Measurements from ENCODE around the gene RAP1GAP. TPM values are rescaled to one million over a fixed set of nuclear protein-coding genes. Genes with fewer than 3 reads are reported as not detected.

The RAP1GAP gene
- total and polyA plus RNA-seq, 9 of the 15 experiments (the other 6 are each of a cell fraction or from before 2014, with no cell fraction given), result 0.29 to 30.2 (median 19.2) TPM

GRCh38 chr1:21669258-21670058, at the start of gene RAP1GAP (continued):
- TF ChIP-seq DLX4 (CRISPR knock-in tag; IDR thresholded peaks at IDR 0.05), result no peak
- no peak for TF ChIP-seq MBD1 (CRISPR knock-in tag; IDR thresholded peaks at IDR 0.05)
- TF ChIP-seq TOE1 (IDR thresholded peaks at IDR 0.05; ENCODE audit: borderline replicate concordance), result peak; percentile 80; the same call in 1 of the 2 replicates
- TF ChIP-seq TOE1 (CRISPR knock-in tag; IDR thresholded peaks at IDR 0.05; ENCODE audit: borderline replicate concordance, low read depth), result no peak
- TF ChIP-seq ZNF780A (CRISPR knock-in tag; IDR thresholded peaks at IDR 0.05), result no peak
- 0 out of 2 replicates have a peak, but pooled peaks have one; percentile 27 for TF ChIP-seq ZNF143 (CRISPR knock-in tag; IDR thresholded peaks at IDR 0.05)
- no peak for TF ChIP-seq RBM15 (IDR thresholded peaks at IDR 0.05; ENCODE audit: insufficient read depth, low read length)
- TF ChIP-seq ZFPM2 (CRISPR knock-in tag; IDR thresholded peaks at IDR 0.05), result no peak
- TF ChIP-seq MAX (CRISPR knock-in tag; IDR thresholded peaks at IDR 0.05), result peak; percentile 86
- TF ChIP-seq ZBTB17 (CRISPR knock-in tag; IDR thresholded peaks at IDR 0.05), result no peak
- TF ChIP-seq ZEB2 (IDR thresholded peaks at IDR 0.05), result no peak
- no peak for TF ChIP-seq ZNF707 (CRISPR knock-in tag; conservative IDR thresholded peaks at IDR 0.05)
- TF ChIP-seq RBM39 (optimal IDR thresholded peaks at IDR 0.05; ENCODE audit: low read depth, low read length), result no peak
- TF ChIP-seq FUS (optimal IDR thresholded peaks at IDR 0.05; ENCODE audit: low read depth, low read length), result no peak
- no peak for TF ChIP-seq E2F4 (CRISPR knock-in tag; IDR thresholded peaks at IDR 0.05; ENCODE audit: low read depth)
- no peak for TF ChIP-seq HNRNPUL1 (IDR thresholded peaks at IDR 0.05; ENCODE audit: low read length)
- no peak for TF ChIP-seq FOXA1 (IDR thresholded peaks at IDR 0.05; ENCODE audit: borderline replicate concordance)
- TF ChIP-seq SMARCA4 (IDR thresholded peaks at IDR 0.05), result peak; percentile 62
- TF ChIP-seq CCNT2 (IDR thresholded peaks at IDR 0.05; ENCODE audit: borderline replicate concordance, extremely low read depth, insufficient read length, low read depth, low read length), result peak; percentile 84
- peak; percentile 53 to 54; a peak in 2 of 4 replicates for TF ChIP-seq NRF1 (conservative IDR thresholded peaks at IDR 0.05 in 1 of 2, IDR thresholded peaks at IDR 0.05 in 1 of 2)
- no peak for TF ChIP-seq ZNF699 (CRISPR knock-in tag; IDR thresholded peaks at IDR 0.05; ENCODE audit: insufficient replicate concordance)
- no peak for TF ChIP-seq ZNF431 (CRISPR knock-in tag; IDR thresholded peaks at IDR 0.05)
- no peak for TF ChIP-seq XRCC3 (IDR thresholded peaks at IDR 0.05)
- no peak; the same call in 1 of the 2 replicates for TF ChIP-seq MYC (IDR thresholded peaks at IDR 0.05; ENCODE audit: low read depth, low read length)
- TF ChIP-seq MYC (CRISPR knock-in tag; IDR thresholded peaks at IDR 0.05; ENCODE audit: borderline replicate concordance, low read depth), result peak; percentile 57; the same call in 1 of the 2 replicates
- TF ChIP-seq FOXK2 (conservative IDR thresholded peaks at IDR 0.05 in 1 of 2, IDR thresholded peaks at IDR 0.05 in 1 of 2; ENCODE audit: low read depth in 2 of 2), result no peak
- no peak for TF ChIP-seq SMAD1 (IDR thresholded peaks at IDR 0.05; ENCODE audit: low read depth, low read length, partially characterized antibody)

All from K562 (cell line).